Psoas muscle (tissue), 8 donors: Measurements from ENCODE around the gene ISOC2. TPM values are rescaled to one million over a fixed set of nuclear protein-coding genes. Genes with fewer than 3 reads are reported as not detected.
A peak's percentile ranks its signal among the peaks of the same experiment; 100 is the strongest.

Source experiments
- ATAC-seq, 4 donors: fragments of 200-7000 bp; cut with Tn5 transposase; one replicate each; pipeline ENCODE4 v1.9.1; 2020; ENCODE audit warnings: moderate library complexity in 3 of 4, mild to moderate bottlenecking in 2 of 4
- DNase-seq, 2 donors: peaks; one replicate each; pipeline ENCODE4 v3.0.0-alpha.2; 2020
- H3K27ac ChIP-seq: fragments of 200-600 bp; one replicate; pipeline ENCODE4 v1.8.0; 2022
- H3K27me3 ChIP-seq, 3 donors: fragments of 200-600 bp in 1 of 3; one replicate each; pipeline versions ENCODE4 v1.6.1 to v1.8.0; 2013 to 2022; ENCODE audit warnings: low read length in 2 of 3, mild to moderate bottlenecking in 2 of 3, moderate library complexity in 1 of 3; ENCODE audit not compliant: insufficient read depth in 3 of 3
- H3K36me3 ChIP-seq, 2 donors: fragments of 200-600 bp in 1 of 2; one replicate each; pipeline versions ENCODE4 v1.6.1 to v1.8.0; 2013 to 2022; ENCODE audit warnings: low read depth in 1 of 2, mild to moderate bottlenecking in 1 of 2, moderate library complexity in 1 of 2; ENCODE audit not compliant: insufficient read depth in 1 of 2
- H3K4me1 ChIP-seq: fragments of 200-600 bp; one replicate; pipeline ENCODE4 v1.8.0; 2022
- H3K4me3 ChIP-seq: fragments of 200-600 bp; one replicate; pipeline ENCODE4 v1.8.0; 2022; ENCODE audit warnings: mild to moderate bottlenecking
- H3K9me3 ChIP-seq: fragments of 200-600 bp; one replicate; pipeline ENCODE4 v1.8.0; 2022
- CTCF ChIP-seq: fragments of 200-600 bp; IDR thresholded peaks from one replicate; pipeline ENCODE4 v1.8.0; 2022; ENCODE audit warnings: antibody characterized with exemption
- WGBS, 3 donors: extraction: QIAGEN DNeasy Blood & Tissue Kit; methylation state at CpG; one replicate each; pipeline versions ENCODE4 v1.1.6 to v1.1.7; 2013; 5-methylcytosine and 5-hydroxymethylcytosine counted together
- intact Hi-C, 2 donors: fragments of 100-400 bp; cut with DNase I; formaldehyde crosslinking; loops; one replicate each; pipeline versions ENCODE4 v1.11.0 to v1.14.2; 2022
- polyA plus RNA-seq, 3 donors: library from polyadenylated mRNA; stranded (reverse); fragments of 200-250 nt; gene quantifications; one replicate each; pipeline ENCODE4 v1.2.3, GENCODE V29; 2013
- total RNA-seq, 4 donors: library from RNA; stranded (reverse); fragmentation: NEBNext Ultra II Directional in 2 of 4; extraction: Animal tissue kit (Norgen Biotek cat#: 25700) in 2 of 4; gene quantifications; one replicate each; pipeline versions ENCODE4 v1.2.1 to v1.2.4, GENCODE V29; 2021 to 2023
- donor health status: healthy with polysubstance abuse.
- donor health status: DM: no; HTN: no; CAD: no; lungs with moderate emphysema.
- donor health status: Bipolar disorder and iron deficiency.
- donor health status: healthy.
- donor health status: DM: yes; HTN: yes; CAD: no.
- donor health status: DM: no; HTN: no; CAD: no.
- donor health status: DM: no; HTN: no; CAD: no.
- donor health status: DM: yes; HTN: yes; CAD: no.

Gene ISOC2
- total and polyA plus RNA-seq, 7 donors: 32.0 to 177 (median 78.0) TPM

- WGBS, 3 donors: 70 to 75% (median 72%) methylated on average over 12 of the region's 12 CpGs
- no peak for ATAC-seq
- H3K36me3 ChIP-seq: peaks cover 0 to 18% of the 10 kb centered on the region in 2 donors
- no peak for DNase-seq
- intact Hi-C loops: no loop called here
- no peak overlapping the region for H3K27ac ChIP-seq
- no peak for TF ChIP-seq CTCF
- H3K4me3 ChIP-seq: peak overlapping the region; percentile 86
- no peaks in the 10 kb centered on the region for H3K27me3 ChIP-seq
- peaks cover 18% of the 10 kb centered on the region for H3K4me1 ChIP-seq
- no peaks in the 10 kb centered on the region for H3K9me3 ChIP-seq
Measured at GRCh38 chr19:55478364-55478763, 16.9 kb upstream of the ISOC2 start.

- H3K4me1 ChIP-seq: peaks cover 18% of the 10 kb centered on the region
- 79 to 81% (median 81%) methylated on average over 13 of the region's 13 CpGs for WGBS, 3 donors
- H3K27ac ChIP-seq: no peak overlapping the region
- DNase-seq (no peak), ATAC-seq (no peak)
- intact Hi-C loops: no loop called here
- peak overlapping the region; percentile 86 for H3K4me3 ChIP-seq
- H3K36me3 ChIP-seq: peaks cover 0 to 15% of the 10 kb centered on the region in 2 donors
- no peaks in the 10 kb centered on the region for H3K27me3 ChIP-seq
- no peaks in the 10 kb centered on the region for H3K9me3 ChIP-seq
- no peak for TF ChIP-seq CTCF
Measured at GRCh38 chr19:55477905-55478304, 16.5 kb upstream of the ISOC2 start.

GRCh38 chr19:55476100-55476775 lies 14.8 kb upstream of the ISOC2 start, which contains the start of gene ZNF628:
Gene ZNF628, plus strand, starts transcription at chr19:55476617. Its CDS starts 3,294 bp downstream, at chr19:55479911.
- Histone ChIP-seq H3K36me3 (peaks cover 0 to under 1% of the 10 kb centered on the region in 2 donors), H3K4me1 (peaks cover 18% of the 10 kb centered on the region), H3K4me3 (peak within 1 kb of the TSS; percentile 86), H3K27ac (peak within 1 kb of the TSS; percentile 97), H3K9me3 (no peaks in the 10 kb centered on the region), H3K27me3 (no peaks in the 10 kb centered on the region)
- intact Hi-C loops: no loop called here
- ATAC-seq (peak; percentile 97 to 98 (median 97)), DNase-seq (peak; percentile 99 to 100)
- TF ChIP-seq CTCF: no peak
- 0 to 1% (median 0%) methylated on average over 38 to 61 of the region's 61 CpGs for WGBS, 3 donors

- Histone ChIP-seq H3K36me3 (no peaks in the 10 kb centered on the region), H3K27ac (no peak overlapping the region), H3K27me3 (no peaks in the 10 kb centered on the region), H3K4me3 (no peak overlapping the region), H3K4me1 (peaks cover 18% of the 10 kb centered on the region), H3K9me3 (no peaks in the 10 kb centered on the region)
- intact Hi-C loops: no loop called here
- ATAC-seq: no peak
- DNase-seq: no peak
- TF ChIP-seq CTCF: no peak
- 73 to 76% (median 73%) methylated on average over 19 of the region's 19 CpGs for WGBS, 3 donors
Measured at GRCh38 chr19:55474269-55475265, 13.1 kb upstream of the ISOC2 start.
